A549 treated with Hydrocortisone at 1 μM for 4 hours (cell line): Measurements from ENCODE around the gene CC2D1A. TPM values are rescaled to one million over a fixed set of nuclear protein-coding genes. Genes with fewer than 3 reads are reported as not detected.

Source experiments
- total RNA-seq: library from RNA; stranded (reverse); fragments of 200-300 nt; extraction: Qiagen RNA extraction; gene quantifications from 5 replicates; pipeline ENCODE4 v1.2.3, GENCODE V29; 2022

The CC2D1A gene
- total RNA-seq = 8.8 to 9.8 TPM (median 9.3 TPM) in 5 replicates

DNA sequence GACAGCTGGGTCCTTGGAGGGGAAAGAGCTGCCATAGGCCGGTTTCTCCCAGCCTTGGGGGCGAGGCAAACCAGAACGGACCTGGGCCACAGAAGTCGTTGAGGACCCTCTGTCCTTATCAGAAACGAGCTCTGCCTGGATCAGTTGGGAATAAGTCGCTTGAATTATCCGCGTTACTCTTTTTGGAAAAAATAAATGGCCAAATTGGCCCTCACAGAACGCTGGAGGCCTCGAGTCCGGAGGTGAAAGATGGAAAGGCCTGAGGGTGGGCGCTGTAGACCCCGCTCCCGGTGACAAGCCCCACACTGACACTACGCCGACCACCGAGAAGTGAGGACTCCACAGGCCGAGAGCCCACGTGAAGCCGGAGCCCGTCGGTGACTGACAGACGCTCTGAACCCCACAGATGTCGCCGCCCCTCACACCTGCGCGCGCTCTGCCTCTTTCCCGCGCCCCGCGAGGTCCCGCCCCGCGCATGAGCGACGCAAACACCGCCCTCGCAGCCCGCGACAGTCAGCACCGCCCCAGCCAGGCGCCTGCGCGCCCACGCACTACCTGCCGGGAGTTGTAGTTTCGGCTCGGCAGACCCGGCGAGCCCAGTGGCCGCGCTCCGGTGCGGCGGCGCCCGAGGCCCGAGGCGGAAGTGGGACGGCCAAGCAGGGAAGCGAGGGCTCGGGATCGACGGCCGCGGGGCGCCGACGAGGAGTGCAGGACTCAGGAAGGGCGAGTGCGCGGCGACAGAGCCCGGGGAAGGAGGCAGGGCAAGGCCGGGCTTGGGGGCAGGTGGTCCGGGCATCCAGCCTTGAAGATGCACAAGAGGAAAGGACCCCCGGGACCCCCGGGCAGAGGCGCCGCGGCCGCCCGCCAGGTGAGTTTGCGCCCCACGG is at the start of gene CC2D1A, which contains the start of gene BRME1:
Gene CC2D1A (plus strand): TSS at position 568 of the 887 bp plus-strand sequence. CDS start 241 bp downstream, at position 809.
Gene BRME1 (minus strand): TSS at position 484 of the 887 bp plus-strand sequence. CDS start 1,225 bp downstream, outside the sequence.

DNA sequence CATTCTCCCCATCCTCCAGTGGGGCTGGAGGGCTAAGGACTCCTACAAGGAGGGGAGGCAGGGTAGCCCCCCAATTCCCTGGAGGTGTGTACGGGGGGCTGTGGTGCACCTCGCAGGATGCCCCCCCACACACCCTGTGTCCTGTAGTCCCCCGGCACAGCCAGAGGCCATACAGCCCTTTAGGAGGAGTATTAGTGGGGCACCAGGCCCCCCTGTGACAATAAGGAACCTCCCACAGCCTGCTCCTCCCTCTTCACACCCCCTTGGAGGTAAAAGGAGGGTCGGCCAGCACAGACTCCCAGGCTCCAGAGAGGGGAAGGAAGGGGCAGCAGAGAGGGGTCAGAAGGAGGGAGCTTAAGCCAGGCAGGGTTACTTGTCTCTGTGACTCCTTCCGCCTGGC is 29.2 kb upstream of the CC2D1A start, which contains the start of gene NANOS3:
Gene NANOS3 (plus strand): TSS at position 301 of the 400 bp plus-strand sequence. CDS start 115 bp downstream, outside the sequence.

DNA sequence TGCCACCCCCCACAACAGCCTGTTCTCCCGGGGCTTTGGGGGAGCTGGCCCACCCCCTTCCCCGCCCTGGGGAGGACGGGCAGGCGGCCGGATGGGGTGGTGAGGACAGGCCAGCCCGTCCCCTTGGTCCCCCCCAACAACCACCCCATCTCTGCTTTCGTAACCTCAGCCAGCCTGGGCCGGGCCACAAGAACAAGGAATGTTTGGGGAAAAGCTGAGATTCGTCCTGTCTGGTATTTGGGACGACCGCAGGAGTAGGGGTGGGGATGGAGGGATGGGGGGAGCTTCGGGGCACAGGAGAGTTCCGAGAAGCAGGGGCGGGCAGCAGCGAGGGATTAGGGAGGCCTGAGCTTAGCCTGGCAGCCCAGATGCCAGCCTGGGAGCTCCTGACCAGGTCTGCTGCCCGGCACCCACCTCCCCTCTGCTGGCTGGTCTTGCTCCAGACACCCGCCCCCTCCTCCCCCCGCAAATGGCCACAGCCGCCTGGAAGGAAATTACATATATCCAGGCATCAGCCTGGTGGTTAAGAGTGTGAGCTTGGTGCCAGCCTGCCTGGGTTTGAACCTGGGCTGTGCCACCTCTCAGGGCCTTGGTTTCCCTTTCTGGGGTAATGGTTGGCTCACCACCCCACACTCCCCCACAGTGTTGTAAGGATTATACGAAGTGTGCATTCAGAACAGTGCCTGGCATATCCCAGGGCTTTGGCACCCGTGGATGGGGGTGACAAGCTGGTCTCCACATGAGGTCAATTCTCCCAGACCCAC is 32.5 kb downstream of the CC2D1A start, which contains the start of gene PODNL1:
Gene PODNL1 (minus strand): TSS at position 117 of the 764 bp plus-strand sequence. CDS start 236 bp downstream, outside the sequence.

DNA sequence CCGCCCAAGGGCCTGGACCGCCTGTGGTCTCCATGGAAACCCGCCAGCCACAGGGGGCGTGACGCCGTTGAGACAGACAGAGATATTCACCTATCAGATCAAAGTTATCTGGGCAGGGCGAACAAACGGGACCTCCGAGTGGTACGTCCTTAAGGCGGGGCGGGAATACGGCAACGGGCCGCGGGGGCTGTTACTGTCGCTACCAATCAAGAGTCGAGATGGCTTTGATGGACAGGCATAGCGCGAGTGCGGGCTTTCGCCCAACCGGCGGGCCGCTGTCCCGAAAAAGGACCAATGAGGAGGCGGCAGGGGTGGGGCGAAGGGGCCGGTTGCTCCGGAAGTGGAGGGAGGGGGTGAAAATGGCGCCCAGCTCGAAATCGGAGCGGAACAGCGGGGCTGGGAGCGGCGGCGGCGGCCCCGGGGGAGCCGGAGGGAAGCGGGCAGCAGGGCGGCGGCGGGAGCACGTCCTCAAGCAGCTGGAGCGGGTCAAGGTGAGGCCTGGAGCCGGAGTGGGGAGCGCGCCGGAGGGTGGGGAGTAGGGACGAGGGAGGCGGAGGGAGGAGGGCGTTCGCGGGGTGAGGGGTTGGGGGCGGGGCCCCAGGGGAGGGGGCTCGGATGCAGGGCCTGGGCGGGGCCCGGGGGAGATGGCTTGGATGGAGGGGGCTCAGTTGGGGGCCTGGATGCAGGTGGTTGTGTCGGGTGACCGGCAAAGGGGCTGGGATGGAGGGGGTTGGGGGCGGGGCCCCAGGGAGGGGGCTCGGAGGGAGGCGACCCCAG is 46.3 kb downstream of the CC2D1A start, which contains the start of gene DCAF15:
Gene DCAF15 (plus strand): TSS at position 356 of the 777 bp plus-strand sequence. CDS start 4 bp downstream, at position 360.

Other genes with a start within 250 kb of the CC2D1A start
- 10.3 to 12.9 TPM (median 12.5 TPM) in 5 replicates for gene MRI1, start 141.7 kb upstream of the CC2D1A start, total RNA-seq
- 116 to 210 TPM (median 201 TPM) in 5 replicates for gene C19orf53, start 131.7 kb upstream of the CC2D1A start, total RNA-seq
- 3.0 to 3.6 TPM (median 3.5 TPM) in 5 replicates for gene ZSWIM4, start 110.8 kb upstream of the CC2D1A start, total RNA-seq
- gene NANOS3, start 29.1 kb upstream of the CC2D1A start, total RNA-seq = 1.0 to 4.3 TPM (median 2.9 TPM) in 5 replicates
- gene BRME1, start 84 bp upstream of the CC2D1A start, total RNA-seq = 0.26 to 1.0 TPM (median 0.46 TPM) in 5 replicates
- gene PODNL1, start 32.2 kb downstream of the CC2D1A start, total RNA-seq = 0.86 to 1.7 TPM (median 1.1 TPM) in 5 replicates
- gene DCAF15, start 46.3 kb downstream of the CC2D1A start, total RNA-seq = 15.9 to 19.9 TPM (median 19.6 TPM) in 5 replicates
- gene RFX1, start 100.1 kb downstream of the CC2D1A start, total RNA-seq = 4.0 to 6.5 TPM (median 4.6 TPM) in 5 replicates
- gene RLN3, start 121.9 kb downstream of the CC2D1A start, total RNA-seq = not detected in 5 replicates
- gene IL27RA, start 125.6 kb downstream of the CC2D1A start, total RNA-seq = 8.8 to 10.3 TPM (median 9.4 TPM) in 5 replicates
- gene PALM3, start 155.9 kb downstream of the CC2D1A start, total RNA-seq = 1.6 to 2.3 TPM (median 2.0 TPM) in 5 replicates
- gene MISP3, start 166.6 kb downstream of the CC2D1A start, total RNA-seq = 1.7 to 4.3 TPM (median 3.8 TPM) in 5 replicates
- gene C19orf67, start 179.6 kb downstream of the CC2D1A start, total RNA-seq = not detected in 5 replicates
- gene SAMD1, start 184.6 kb downstream of the CC2D1A start, total RNA-seq = 33.4 to 41.5 TPM (median 35.0 TPM) in 5 replicates
- 28.1 to 44.1 TPM (median 31.8 TPM) in 5 replicates for gene PRKACA, start 211.6 kb downstream of the CC2D1A start, total RNA-seq
- gene ASF1B, start 230.4 kb downstream of the CC2D1A start, total RNA-seq = 28.0 to 30.6 TPM (median 30.2 TPM) in 5 replicates